CD4-positive, CD25-positive, alpha-beta regulatory T cell (primary cell): ENCODE data around the gene TMCO1. TPM values are rescaled to one million over a fixed set of nuclear protein-coding genes. Genes with fewer than 3 reads are reported as not detected.
"Not testable (repeated sequence)": the region's sequence is repeated elsewhere in the genome, so short reads cannot be mapped to it uniquely, and the experiment has no call there.

ENCODE experiments used
- ATAC-seq, 2 donors: fragments of 150-1000 bp; cut with Tn5 transposase; one replicate each; pipeline ENCODE4 v1.10.0; 2021; ENCODE audit warnings: low read depth in 2 of 2, moderate number of reproducible peaks in 2 of 2, moderate library complexity in 1 of 2
- DNase-seq, 3 donors: peaks; one replicate each; pipeline versions ENCODE4 v3.0.0 to v3.0.0-alpha.2; 2012 to 2022; ENCODE audit warnings: mixed read lengths in 1 of 3
- H3K27ac ChIP-seq: one replicate; pipeline ENCODE4 v1.7.0; 2013; ENCODE audit warnings: mild to moderate bottlenecking, low read length; ENCODE audit not compliant: insufficient read depth, poor library complexity, severe bottlenecking
- H3K27me3 ChIP-seq: one replicate; pipeline ENCODE4 v1.7.0; 2013; ENCODE audit warnings: low read length; ENCODE audit not compliant: control insufficient read depth, insufficient read depth
- H3K36me3 ChIP-seq: one replicate; pipeline ENCODE4 v1.7.0; 2013; ENCODE audit warnings: mild to moderate bottlenecking, low read length, moderate library complexity; ENCODE audit not compliant: control insufficient read depth, insufficient read depth
- H3K4me1 ChIP-seq: 2 replicates; pipeline ENCODE4 v1.7.0; 2013; ENCODE audit warnings: mild to moderate bottlenecking, low read length; ENCODE audit not compliant: insufficient read depth, control insufficient read depth, poor library complexity, severe bottlenecking
- H3K4me3 ChIP-seq: one replicate; pipeline ENCODE4 v1.7.0; 2013; ENCODE audit warnings: low read depth, mild to moderate bottlenecking, low read length, moderate library complexity
- H3K9me3 ChIP-seq, 2 experiments: 1 replicate in 1 of 2; 2 replicates in 1 of 2; pipeline ENCODE4 v1.7.0; 2013; ENCODE audit warnings: low read length in 2 of 2, mild to moderate bottlenecking in 1 of 2, moderate library complexity in 1 of 2; ENCODE audit not compliant: control insufficient read depth in 2 of 2
- H3K27ac Mint-ChIP-seq, 3 donors: one replicate each; pipeline ENCODE4 v1.8.0; 2020 to 2022; ENCODE audit warnings: mild to moderate bottlenecking in 3 of 3, mixed read lengths in 3 of 3, moderate library complexity in 2 of 3
- H3K27me3 Mint-ChIP-seq: one replicate; pipeline ENCODE4 v1.8.0; 2022; ENCODE audit warnings: mild to moderate bottlenecking, mixed read lengths
- H3K36me3 Mint-ChIP-seq: one replicate; pipeline ENCODE4 v1.8.0; 2020; ENCODE audit warnings: mixed read lengths
- H3K4me1 Mint-ChIP-seq, 4 donors: one replicate each; pipeline ENCODE4 v1.8.0; 2020 to 2022; ENCODE audit warnings: mixed read lengths in 4 of 4, mild to moderate bottlenecking in 1 of 4
- H3K4me3 Mint-ChIP-seq, 4 donors: one replicate each; pipeline ENCODE4 v1.8.0; 2020 to 2022; ENCODE audit warnings: mild to moderate bottlenecking in 4 of 4, mixed read lengths in 4 of 4, moderate library complexity in 3 of 4
- H3K9me3 Mint-ChIP-seq, 7 donors: one replicate each; pipeline ENCODE4 v1.8.0; 2020 to 2022; ENCODE audit warnings: mixed read lengths in 7 of 7, mild to moderate bottlenecking in 3 of 7, moderate library complexity in 2 of 7
- polyA plus RNA-seq, 4 donors: library from polyadenylated mRNA; unstranded; fragments of 300-500 nt; fragmentation: Illumina TruSeq; gene quantifications; one replicate each; pipeline ENCODE4 v1.2.3, GENCODE V29; 2021
- total RNA-seq: library from RNA; stranded (reverse); gene quantifications from one replicate; pipeline ENCODE4 v1.2.3, GENCODE V29; 2022

The TMCO1 gene
- total and polyA plus RNA-seq, 5 donors from 2014 or later: 42.7 to 189 (median 155) TPM

DNA sequence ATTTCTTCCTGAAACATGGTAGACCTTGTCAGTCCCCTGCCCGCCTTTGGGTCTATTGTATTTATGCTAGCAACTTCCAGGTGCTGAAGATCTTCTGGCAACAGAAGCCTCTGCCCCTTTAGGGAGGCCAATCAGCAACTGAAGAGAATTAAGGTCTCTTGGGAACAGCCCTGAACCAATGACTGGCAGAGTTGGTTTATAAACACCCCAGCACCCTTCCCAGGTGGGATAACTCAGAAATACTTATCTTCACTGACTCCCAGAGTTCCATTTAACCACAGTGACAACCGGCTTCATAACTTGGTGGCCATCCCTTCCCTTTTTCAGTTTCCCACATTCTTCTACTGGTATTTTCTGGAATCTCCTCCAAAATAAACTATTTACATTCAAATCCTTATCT is 27.2 kb upstream of the TMCO1 start:
- ATAC-seq (no peak), DNase-seq (no peak)
- Mint-ChIP-seq H3K27me3 (peaks cover 24% of the 10 kb centered on the region), H3K4me3 (no peak overlapping the region), H3K36me3 (no peaks in the 10 kb centered on the region), H3K4me1 (no peaks in the 10 kb centered on the region), H3K27ac (no peak overlapping the region), H3K9me3 (peaks cover 0 to 6% (median 0%) of the 10 kb centered on the region in 7 donors)
- Histone ChIP-seq H3K4me1 (no peaks in the 10 kb centered on the region), H3K36me3 (no peaks in the 10 kb centered on the region), H3K4me3 (no peak overlapping the region), H3K27ac (no peak overlapping the region), H3K27me3 (peaks cover 4% of the 10 kb centered on the region), H3K9me3 (peaks cover 0 to 4% of the 10 kb centered on the region in 2 experiments)

DNA sequence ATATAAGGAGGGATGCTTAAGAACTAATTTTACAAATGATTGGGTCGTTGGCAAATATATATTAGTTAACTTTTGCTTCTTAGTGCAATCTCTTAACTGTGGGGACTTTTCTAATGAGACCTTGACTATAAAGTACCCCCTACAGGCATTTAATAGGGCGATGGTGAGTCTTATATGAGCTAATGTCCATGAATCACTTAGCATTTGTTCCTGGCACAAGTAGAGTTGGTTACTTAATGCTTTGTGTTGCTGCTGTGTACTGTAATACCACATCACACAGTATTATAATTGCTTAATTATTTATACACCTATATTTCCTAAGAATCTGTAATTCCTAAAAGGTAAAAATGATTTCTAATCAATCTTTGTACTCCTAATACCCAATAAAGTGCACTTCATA is 25.3 kb upstream of the TMCO1 start:
- no peaks in the 10 kb centered on the region for H3K4me1 ChIP-seq
- no peak for DNase-seq
- H3K9me3 ChIP-seq: no peaks in the 10 kb centered on the region
- Mint-ChIP-seq H3K4me1 (no peaks in the 10 kb centered on the region), H3K27ac (no peak overlapping the region), H3K36me3 (no peaks in the 10 kb centered on the region), H3K4me3 (no peak overlapping the region), H3K9me3 (no peaks in the 10 kb centered on the region), H3K27me3 (peaks cover 17% of the 10 kb centered on the region)
- H3K36me3 ChIP-seq: no peaks in the 10 kb centered on the region
- peaks cover 4% of the 10 kb centered on the region for H3K27me3 ChIP-seq
- H3K4me3 ChIP-seq: no peak overlapping the region
- no peak overlapping the region for H3K27ac ChIP-seq
- ATAC-seq: no peak

DNA sequence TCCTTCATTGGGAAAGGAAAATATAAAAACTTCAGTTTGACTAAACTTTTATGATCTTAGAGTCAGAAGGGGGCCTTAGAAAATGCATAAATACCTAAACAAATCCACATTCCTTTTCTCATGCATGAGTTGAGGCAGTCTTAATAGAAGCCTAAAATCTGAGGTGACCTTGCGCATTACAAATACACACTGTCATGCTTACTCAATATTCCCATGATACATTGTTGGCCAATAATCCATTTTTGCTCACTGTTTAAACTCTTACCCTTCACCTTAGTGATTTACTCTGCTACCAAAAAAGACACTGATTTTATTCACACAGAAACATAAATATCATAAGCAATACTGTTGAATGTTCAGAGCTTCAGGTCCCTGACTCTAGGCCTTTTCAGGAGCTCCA is 19.1 kb upstream of the TMCO1 start:
- no peak for ATAC-seq
- H3K4me3 Mint-ChIP-seq: no peak overlapping the region
- no peak for DNase-seq

DNA sequence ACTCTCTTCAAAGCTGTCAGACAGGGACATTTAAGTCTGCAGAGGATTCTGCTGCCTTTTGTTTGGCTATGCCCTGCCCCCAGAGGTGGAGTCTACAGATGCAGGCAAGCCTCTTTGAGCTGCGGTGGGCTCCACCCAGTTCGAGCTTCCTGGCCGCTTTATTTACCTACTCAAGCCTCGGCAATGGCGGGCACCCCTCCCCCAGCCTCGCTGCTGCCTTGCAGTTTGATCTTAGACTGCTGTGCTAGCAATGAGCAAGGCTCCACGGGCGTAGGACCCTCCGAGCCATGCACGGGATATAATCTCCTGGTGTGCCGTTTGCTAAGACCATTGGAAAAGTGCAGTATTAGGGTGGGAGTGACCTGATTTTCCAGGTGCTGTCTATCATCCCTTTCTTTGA is 14.9 kb upstream of the TMCO1 start:
- H3K4me1 Mint-ChIP-seq, H3K27me3 Mint-ChIP-seq, ATAC-seq: not testable (repeated sequence)

More for the DNA sequence above, 19.1 kb upstream of the TMCO1 start:
- Histone ChIP-seq H3K27me3 (peaks cover 2% of the 10 kb centered on the region), H3K36me3 (no peaks in the 10 kb centered on the region), H3K4me1 (no peaks in the 10 kb centered on the region), H3K27ac (no peak overlapping the region), H3K4me3 (no peak overlapping the region), H3K9me3 (no peaks in the 10 kb centered on the region)
- Mint-ChIP-seq H3K36me3 (no peaks in the 10 kb centered on the region), H3K27ac (no peak overlapping the region), H3K9me3 (no peaks in the 10 kb centered on the region), H3K27me3 (peaks cover 7% of the 10 kb centered on the region), H3K4me1 (peaks cover 0 to 2% (median 0%) of the 10 kb centered on the region in 4 donors)

DNA sequence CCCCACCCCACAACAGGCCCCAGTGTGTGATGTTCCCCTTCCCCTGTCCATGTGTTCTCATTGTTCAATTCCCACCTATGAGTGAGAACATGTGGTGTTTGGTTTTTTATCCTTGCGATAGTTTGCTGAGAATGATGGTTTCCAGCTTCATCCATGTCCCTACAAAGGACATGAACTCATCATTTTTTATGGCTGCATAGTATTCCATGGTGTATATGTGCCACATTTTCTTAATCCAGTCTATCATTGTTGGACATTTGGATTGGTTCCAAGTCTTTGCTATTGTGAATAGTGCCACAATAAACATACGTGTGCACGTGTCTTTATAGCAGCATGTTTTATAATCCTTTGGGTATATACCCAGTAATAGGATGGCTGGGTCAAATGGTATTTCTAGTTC is 9.5 kb upstream of the TMCO1 start:
- not testable (repeated sequence) for H3K4me1 Mint-ChIP-seq, H3K9me3 Mint-ChIP-seq, H3K27me3 Mint-ChIP-seq

More for the DNA sequence above, 14.9 kb upstream of the TMCO1 start:
- not testable (repeated sequence) for H3K4me3 ChIP-seq, H3K27ac ChIP-seq, H3K4me1 ChIP-seq, H3K36me3 ChIP-seq, H3K4me3 Mint-ChIP-seq, H3K9me3 Mint-ChIP-seq, H3K27me3 ChIP-seq, DNase-seq, H3K9me3 ChIP-seq, H3K36me3 Mint-ChIP-seq, H3K27ac Mint-ChIP-seq

DNA sequence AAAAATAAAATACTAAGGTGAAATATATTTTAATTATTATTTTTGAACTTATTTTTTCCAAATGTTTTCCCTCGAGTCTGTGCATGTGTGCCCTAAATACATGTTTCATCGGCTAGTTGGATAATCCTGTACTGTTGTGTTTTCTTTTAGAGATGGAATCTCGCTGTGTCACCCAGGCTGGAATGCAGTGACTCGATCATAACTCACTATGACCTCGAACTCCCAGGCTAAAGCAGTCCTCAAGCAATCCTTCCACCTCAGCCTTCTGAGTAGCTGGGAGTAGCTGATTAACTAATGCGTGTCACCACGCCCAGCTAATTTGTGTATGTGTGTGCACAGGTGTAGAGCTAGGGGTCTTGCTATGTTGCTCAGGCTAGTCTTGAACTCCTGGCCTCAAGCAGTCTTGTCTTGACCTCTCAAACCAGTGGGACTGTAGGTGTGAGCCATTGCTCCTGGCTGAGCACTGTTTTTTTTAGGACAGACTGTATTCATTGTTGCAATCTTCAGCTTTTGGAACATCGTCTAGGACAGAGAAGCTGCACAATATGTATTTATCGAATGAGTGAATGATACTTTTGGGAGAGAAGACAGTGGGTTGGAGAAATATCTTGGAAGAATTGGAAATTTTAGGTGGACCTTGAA is 4.8 kb upstream of the TMCO1 start:
- H3K27ac Mint-ChIP-seq: peak overlapping the region in 1 of 3 donors; percentile 7

More for the DNA sequence above, 9.5 kb upstream of the TMCO1 start:
- H3K36me3 ChIP-seq, H3K36me3 Mint-ChIP-seq, H3K27ac Mint-ChIP-seq, DNase-seq, H3K9me3 ChIP-seq, H3K4me3 Mint-ChIP-seq, H3K4me1 ChIP-seq, H3K27ac ChIP-seq, ATAC-seq, H3K27me3 ChIP-seq, H3K4me3 ChIP-seq: not testable (repeated sequence)

DNA sequence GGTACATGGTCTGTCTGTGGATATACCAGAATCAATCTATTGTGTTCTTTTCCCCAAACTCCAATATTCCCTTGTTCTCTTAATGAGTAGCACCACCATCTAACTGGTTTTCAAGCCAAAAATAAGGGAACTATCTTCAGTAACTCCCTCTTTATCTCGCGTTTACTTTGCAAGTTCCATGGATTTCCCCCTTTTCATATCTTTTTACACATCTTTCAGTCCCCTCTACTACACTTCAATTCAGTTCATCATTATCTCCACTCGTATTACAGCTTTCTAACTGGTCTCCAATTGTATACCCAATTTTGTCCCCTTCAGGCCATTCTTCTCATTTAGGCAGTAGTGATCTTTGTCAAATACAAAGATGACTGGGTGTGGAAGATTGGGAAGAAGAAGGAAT is 4.1 kb upstream of the TMCO1 start:
- Histone ChIP-seq H3K27me3 (no peaks in the 10 kb centered on the region), H3K4me1 (peaks cover 24% of the 10 kb centered on the region), H3K4me3 (no peak overlapping the region), H3K9me3 (no peaks in the 10 kb centered on the region), H3K27ac (no peak overlapping the region), H3K36me3 (peaks cover 3% of the 10 kb centered on the region)
- Mint-ChIP-seq H3K4me1 (peaks cover 16 to 37% (median 25%) of the 10 kb centered on the region in 4 donors), H3K36me3 (peaks cover 12% of the 10 kb centered on the region), H3K4me3 (peak overlapping the region in 2 of 4 donors; percentile 0 to 37), H3K27me3 (no peaks in the 10 kb centered on the region), H3K9me3 (peaks cover 0 to 2% (median 0%) of the 10 kb centered on the region in 7 donors), H3K27ac (no peak overlapping the region)
- DNase-seq (no peak), ATAC-seq (no peak)

More for the DNA sequence above, 4.8 kb upstream of the TMCO1 start:
- Mint-ChIP-seq H3K4me3 (no peak overlapping the region), H3K9me3 (peaks cover 0 to 2% (median 0%) of the 10 kb centered on the region in 7 donors), H3K4me1 (peaks cover 16 to 30% (median 19%) of the 10 kb centered on the region in 4 donors), H3K27me3 (no peaks in the 10 kb centered on the region), H3K36me3 (peaks cover 9% of the 10 kb centered on the region)
- Histone ChIP-seq H3K9me3 (no peaks in the 10 kb centered on the region), H3K27me3 (no peaks in the 10 kb centered on the region), H3K4me3 (no peak overlapping the region), H3K4me1 (peaks cover 17% of the 10 kb centered on the region), H3K27ac (no peak overlapping the region), H3K36me3 (peaks cover 3% of the 10 kb centered on the region)
- DNase-seq (no peak), ATAC-seq (no peak)

DNA sequence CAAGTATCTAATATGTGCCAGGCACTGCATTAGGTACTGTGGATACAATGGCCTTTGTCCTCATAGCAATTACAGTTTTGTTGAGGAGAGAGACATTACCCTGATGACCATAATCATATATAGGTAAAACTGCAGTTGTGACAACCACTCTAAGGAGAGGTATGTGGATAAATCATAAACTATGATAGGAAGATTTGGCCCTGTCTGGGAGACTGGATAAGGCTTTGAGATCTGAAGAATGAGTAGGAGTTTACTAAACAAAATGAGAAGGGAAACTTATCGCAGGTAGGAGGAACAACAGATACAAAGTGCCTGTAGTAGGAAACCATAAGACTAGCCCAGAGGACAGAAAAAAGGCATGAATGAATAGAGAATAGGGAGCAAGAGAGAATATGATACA is 4.4 kb downstream of the TMCO1 start:
- H3K27ac Mint-ChIP-seq: peak overlapping the region in 2 of 3 donors; percentile 48 to 65
- DNase-seq (no peak), ATAC-seq (no peak)
- no peaks in the 10 kb centered on the region for H3K9me3 ChIP-seq
- peaks cover 53% of the 10 kb centered on the region for H3K36me3 Mint-ChIP-seq
- peaks cover 54% of the 10 kb centered on the region for H3K36me3 ChIP-seq
- H3K27me3 Mint-ChIP-seq: no peaks in the 10 kb centered on the region
- H3K4me1 Mint-ChIP-seq: peaks cover 46 to 81% (median 64%) of the 10 kb centered on the region in 4 donors
- no peak overlapping the region for H3K4me3 ChIP-seq
- no peaks in the 10 kb centered on the region for H3K9me3 Mint-ChIP-seq
- no peaks in the 10 kb centered on the region for H3K27me3 ChIP-seq
- H3K4me1 ChIP-seq: peaks cover 43% of the 10 kb centered on the region
- no peak overlapping the region for H3K27ac ChIP-seq
- H3K4me3 Mint-ChIP-seq: peak overlapping the region; percentile 7 to 77 (median 36)
